Measurements from ENCODE around the gene SLC22A1.
"Not testable (repeated sequence)": the region's sequence is repeated elsewhere in the genome, so short reads cannot be mapped to it uniquely, and the experiment has no call there.

The SLC22A1 gene

GRCh38 chr6:160125105-160125504 lies 3.5 kb downstream of the SLC22A1 start:
- DNase-seq, result not testable (repeated sequence)

DNA sequence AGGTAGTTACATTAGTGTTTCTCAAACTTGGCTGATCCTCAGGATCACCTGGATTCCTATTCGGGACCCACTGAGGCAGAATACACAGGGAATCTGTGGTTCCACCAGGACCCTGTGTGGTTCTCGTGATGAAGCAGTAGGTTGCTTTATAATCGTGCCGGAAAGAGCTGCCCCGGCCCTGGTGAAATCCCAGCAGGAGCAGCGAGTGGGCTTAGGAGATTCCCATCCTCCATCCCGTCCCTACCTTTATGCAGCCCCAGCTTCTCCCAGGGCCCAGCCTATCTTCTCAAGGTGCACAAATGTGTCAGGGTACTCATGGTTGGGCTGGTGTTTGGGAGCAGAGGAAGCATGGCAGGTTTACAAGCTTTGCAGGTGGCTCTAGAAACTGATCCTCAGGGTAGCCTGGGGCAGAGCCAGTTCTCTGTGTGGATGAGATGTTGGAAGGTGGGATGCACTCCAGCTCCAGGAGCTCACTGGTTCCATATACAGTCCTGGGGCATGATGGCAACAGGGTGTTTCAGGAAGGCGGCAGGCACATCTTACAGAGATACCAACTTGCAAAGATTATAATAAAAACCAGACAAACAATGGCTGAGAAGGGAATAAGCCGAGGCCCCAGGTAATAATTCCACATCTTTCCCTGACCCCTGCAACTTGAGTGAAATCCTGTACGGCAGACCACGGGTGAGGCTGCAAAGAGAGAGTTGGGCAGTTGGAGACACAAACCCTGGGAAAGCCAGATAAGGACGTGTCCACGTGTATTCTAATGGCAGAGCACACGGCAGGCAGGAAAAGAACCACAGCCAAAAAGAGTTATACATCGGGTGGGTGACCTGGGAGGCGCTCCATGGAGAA lies 5.9 kb downstream of the SLC22A1 start:
- DNase-seq, result no peak

- DNase-seq, result no peak
Observed at GRCh38 chr6:160128125-160128683, 6.6 kb downstream of the SLC22A1 start.

DNA sequence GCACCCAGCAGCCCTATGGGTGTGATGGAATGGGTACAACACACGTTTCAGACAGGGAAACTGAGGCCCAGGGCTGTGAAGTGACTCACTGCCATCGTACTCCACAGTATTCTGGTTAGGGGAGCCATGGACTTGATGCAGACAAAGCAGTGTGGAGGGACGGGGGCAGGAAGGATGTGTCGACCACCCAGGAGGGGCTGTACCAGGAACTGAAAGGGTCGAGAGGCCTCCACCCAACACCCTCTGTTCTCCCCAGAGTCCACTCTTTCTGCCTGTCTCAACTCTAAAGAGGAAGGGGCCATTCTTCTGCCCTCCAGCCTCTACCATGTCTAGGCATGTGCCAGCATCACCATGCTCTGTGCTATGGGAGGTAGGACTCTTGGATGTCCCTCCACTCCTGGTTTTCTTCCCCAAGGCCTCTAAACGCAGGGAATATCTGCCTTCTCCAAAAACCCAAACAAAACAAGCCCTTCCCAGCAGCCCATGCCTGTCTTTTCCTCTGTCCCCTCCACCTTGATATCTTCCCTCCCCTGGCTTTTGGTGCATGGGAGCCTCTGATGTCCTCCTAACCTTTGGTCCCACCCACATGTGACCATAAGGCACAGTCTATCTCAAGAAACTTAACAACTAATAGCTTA lies 7.4 kb downstream of the SLC22A1 start:
- no peak for DNase-seq

GRCh38 chr6:160129881-160130615 lies 8.4 kb downstream of the SLC22A1 start:
- DNase-seq, result no peak

DNA sequence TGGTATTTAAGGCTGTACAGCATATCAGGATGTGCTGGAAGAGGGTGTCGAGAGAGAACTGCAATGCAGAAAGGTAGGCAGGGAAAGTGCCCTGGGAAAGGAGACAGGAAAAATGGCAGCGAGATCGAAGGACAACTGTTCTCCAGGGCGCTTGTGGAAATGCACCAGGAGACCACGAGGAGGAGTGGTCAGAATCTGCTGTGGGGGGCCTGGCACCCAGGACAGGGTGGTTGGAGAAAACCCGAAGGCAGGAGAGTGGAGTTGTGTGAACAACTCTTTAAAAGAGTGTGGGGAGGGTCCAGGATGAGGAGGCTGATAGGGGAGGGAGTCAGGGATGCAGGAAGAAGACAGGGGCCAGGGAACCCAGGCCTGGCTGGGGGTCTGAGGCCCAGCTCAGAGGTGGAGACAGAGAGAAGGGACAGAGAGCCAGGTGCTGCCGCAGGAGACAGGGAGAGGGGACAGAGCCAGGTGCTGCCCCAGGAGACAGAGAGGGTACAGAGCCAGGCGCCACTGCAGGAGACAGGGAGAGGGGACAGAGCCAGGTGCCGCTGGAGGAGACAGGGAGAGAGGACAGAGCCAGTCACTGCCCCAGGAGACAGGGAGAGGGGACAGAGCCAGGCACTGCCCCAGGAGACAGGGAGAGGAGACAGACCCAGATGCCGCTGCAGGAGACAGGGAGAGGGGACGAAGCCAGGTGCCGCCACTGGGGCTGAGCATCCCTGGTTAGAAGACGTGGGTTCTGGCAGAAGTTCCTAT lies 9.3 kb downstream of the SLC22A1 start:
- no peak for DNase-seq

DNA sequence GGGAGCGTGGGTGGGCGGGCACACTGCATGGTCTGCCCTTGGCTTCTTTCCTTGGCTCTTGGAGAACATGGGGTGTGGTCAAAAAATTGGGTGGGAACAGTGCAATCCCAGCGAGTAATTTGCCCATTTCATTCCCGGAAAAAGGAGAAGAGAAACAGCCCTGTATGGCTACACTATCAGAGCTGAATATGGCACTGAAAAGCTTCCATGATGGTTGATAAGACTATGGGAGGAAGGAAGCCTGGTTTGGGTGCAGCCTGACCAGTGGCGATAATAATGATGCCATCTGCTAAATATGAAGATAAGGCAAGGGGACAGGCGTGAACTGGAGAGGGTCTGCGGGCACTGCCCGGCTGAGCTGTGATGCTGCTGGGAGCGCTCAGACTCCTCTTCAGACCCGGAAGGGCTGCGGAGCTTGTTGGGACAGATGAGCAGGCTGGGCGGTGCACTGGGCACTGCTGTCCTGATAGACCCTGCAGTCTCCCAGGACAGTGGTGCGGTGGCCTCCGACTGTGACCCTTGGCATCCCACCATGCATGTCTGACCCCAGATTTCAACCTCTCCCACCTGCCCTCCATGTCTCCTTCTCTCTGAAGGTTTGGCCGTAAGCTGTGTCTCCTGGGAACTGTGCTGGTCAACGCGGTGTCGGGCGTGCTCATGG lies 10.2 kb downstream of the SLC22A1 start:
- no peak for DNase-seq

DNA sequence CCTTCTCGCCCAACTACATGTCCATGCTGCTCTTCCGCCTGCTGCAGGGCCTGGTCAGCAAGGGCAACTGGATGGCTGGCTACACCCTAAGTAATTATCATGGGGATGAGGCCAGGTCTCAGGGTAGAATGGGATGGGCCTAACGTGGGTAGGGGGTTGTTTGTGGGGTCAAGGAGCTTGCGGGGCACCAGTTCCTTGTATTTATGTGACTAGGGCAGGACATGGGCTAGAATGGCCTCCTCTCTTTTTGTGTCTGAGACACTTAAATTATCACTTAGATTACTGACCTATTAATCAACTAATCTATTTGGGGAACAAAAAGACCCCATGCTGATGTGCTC lies 10.7 kb downstream of the SLC22A1 start:
- DNase-seq, result no peak

GRCh38 chr6:160132776-160133338 lies 11.2 kb downstream of the SLC22A1 start:
- no peak for DNase-seq

GRCh38 chr6:160133441-160134336 lies 12.1 kb downstream of the SLC22A1 start:
- DNase-seq, result no peak

DNA sequence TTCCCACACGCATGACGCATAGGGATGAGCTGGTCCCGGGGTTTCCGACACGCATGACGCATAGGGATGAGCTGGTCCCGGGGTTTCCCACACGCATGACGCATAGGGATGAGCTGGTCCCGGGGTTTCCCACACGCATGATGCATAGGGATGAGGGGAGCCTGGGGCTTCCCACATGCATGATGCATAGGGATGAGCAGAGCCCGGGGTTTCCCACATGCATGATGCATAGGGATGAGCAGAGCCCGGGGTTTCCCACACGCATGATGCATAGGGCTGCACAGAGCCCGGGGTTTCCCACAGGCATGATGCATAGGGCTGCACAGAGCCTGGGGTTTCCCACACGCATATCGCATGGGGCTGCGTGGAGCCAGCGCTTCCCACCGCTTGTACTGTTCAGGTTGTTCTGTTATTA lies 12.7 kb downstream of the SLC22A1 start:
- not testable (repeated sequence) for DNase-seq

GRCh38 chr6:160134779-160135547 lies 13.3 kb downstream of the SLC22A1 start:
- DNase-seq, result no peak

DNA sequence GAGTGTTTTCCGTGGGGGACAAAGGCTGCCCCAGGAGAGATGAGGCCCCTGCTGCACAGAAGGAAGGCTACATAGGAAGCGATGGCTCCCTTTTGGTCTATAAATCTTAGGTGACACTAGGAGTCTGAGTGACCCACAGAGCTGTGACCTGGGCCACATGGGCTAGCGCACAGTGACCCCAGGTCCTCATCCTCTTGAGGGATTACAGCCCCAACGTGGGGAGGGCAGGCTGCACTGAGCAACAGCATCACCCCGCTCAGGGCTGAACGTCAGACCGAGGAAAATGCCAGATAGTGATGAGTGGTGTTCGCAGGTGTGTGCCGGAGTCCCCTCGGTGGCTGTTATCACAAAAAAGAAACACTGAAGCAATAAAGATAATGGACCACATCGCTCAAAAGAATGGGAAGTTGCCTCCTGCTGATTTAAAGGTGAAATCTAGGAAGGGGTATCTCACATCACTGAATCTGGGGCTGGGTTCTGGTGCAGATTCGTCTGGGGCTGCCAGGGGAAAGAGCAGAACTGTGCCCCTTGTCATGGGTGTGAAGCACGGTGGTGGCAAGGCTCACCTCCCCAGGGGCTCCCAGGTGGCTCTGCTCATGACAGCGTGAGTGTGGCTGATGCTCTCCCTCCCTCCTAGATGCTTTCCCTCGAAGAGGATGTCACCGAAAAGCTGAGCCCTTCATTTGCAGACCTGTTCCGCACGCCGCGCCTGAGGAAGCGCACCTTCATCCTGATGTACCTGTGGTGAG lies 14.5 kb downstream of the SLC22A1 start:
- no peak for DNase-seq

DNA sequence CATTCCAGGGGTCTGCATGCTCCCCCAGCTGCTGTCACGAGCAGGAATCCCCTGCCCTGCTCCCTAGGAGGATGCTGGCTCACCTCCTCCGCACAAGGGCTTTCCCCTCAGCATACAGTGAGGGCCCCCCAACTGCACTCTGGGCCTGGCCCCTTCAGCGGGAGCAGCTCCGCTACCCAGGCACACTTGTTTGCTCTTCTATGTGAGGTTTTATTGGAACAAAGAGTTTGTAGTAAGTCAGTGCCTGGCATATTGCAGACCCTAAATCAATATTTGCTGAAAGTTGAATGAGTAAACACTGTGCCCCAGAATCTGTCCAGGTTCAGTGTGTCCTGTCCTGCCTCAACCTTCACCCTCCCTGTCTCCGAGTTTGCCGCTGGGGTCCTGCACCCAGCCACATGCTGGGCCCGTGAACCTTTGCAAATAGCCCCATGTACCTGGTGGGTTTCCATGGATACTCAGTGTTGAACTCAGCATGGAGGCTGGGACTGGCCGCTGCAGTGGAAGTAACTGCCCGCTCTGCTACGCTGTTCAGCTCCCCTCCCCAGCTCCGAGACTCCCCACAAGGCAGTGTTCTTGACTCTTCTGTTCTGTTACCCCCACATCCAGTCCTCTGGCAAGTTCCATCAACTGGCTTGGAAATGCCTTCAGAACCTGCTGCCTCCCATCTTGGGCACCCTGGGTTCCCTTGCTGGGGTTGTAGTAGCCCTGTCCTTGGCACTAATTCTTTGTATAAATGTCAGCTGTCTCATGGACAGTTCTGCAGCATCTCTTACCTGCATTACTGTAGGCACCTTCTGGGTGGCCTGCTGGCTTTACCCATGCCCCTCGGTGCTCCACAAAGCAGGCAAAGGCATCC lies 15.7 kb downstream of the SLC22A1 start:
- no peak for DNase-seq

GRCh38 chr6:160137989-160138835 lies 16.6 kb downstream of the SLC22A1 start:
- DNase-seq, result no peak

- DNase-seq, result no peak
Observed at GRCh38 chr6:160138839-160139419, 17.3 kb downstream of the SLC22A1 start.

GRCh38 chr6:160139420-160139851 lies 17.8 kb downstream of the SLC22A1 start:
- no peak for DNase-seq

Measured in activated gamma-delta T cell (primary cell).